ENCODE data around the gene GABRB2.

GABRB2 gene

GRCh38 chr5:161471211-161471950 lies 75.1 kb downstream of the GABRB2 start:
- DNase-seq = no peak

GRCh38 chr5:161467703-161468102 lies 78.8 kb downstream of the GABRB2 start:
- no peak for DNase-seq

GRCh38 chr5:161460741-161461140 lies 85.8 kb downstream of the GABRB2 start:
- DNase-seq = no peak

GRCh38 chr5:161446655-161447054 lies 99.9 kb downstream of the GABRB2 start:
- no peak for DNase-seq

GRCh38 chr5:161442471-161442870 lies 104.1 kb downstream of the GABRB2 start:
- no peak for DNase-seq

- no peak for DNase-seq
Observed at GRCh38 chr5:161432798-161433197, 113.7 kb downstream of the GABRB2 start.

GRCh38 chr5:161431963-161432362 lies 114.6 kb downstream of the GABRB2 start:
- no peak for DNase-seq

GRCh38 chr5:161421067-161421466 lies 125.5 kb downstream of the GABRB2 start:
- DNase-seq = no peak

- no peak for DNase-seq
Observed at GRCh38 chr5:161420521-161420920, 126.0 kb downstream of the GABRB2 start.

GRCh38 chr5:161414896-161415295 lies 131.6 kb downstream of the GABRB2 start:
- no peak for DNase-seq

GRCh38 chr5:161414037-161414436 lies 132.5 kb downstream of the GABRB2 start:
- no peak for DNase-seq

GRCh38 chr5:161412792-161413191 lies 133.7 kb downstream of the GABRB2 start:
- DNase-seq = no peak

GRCh38 chr5:161411156-161411555 lies 135.4 kb downstream of the GABRB2 start:
- DNase-seq = no peak

GRCh38 chr5:161410640-161411039 lies 135.9 kb downstream of the GABRB2 start:
- no peak for DNase-seq

GRCh38 chr5:161409471-161409870 lies 137.1 kb downstream of the GABRB2 start:
- no peak for DNase-seq

GRCh38 chr5:161406880-161407279 lies 139.6 kb downstream of the GABRB2 start:
- DNase-seq = no peak

GRCh38 chr5:161403996-161404395 lies 142.5 kb downstream of the GABRB2 start:
- no peak for DNase-seq

- no peak for DNase-seq
Observed at GRCh38 chr5:161403121-161403520, 143.4 kb downstream of the GABRB2 start.

GRCh38 chr5:161400583-161400982 lies 145.9 kb downstream of the GABRB2 start:
- no peak for DNase-seq

- DNase-seq = no peak
Observed at GRCh38 chr5:161399996-161400562, 146.4 kb downstream of the GABRB2 start.

- no peak for DNase-seq
Observed at GRCh38 chr5:161397448-161397847, 149.1 kb downstream of the GABRB2 start.

- DNase-seq = no peak
Observed at GRCh38 chr5:161396171-161396570, 150.4 kb downstream of the GABRB2 start.

GRCh38 chr5:161391724-161392123 lies 154.8 kb downstream of the GABRB2 start:
- no peak for DNase-seq

GRCh38 chr5:161391016-161391415 lies 155.5 kb downstream of the GABRB2 start:
- DNase-seq = no peak

- no peak for DNase-seq
Observed at GRCh38 chr5:161387121-161387520, 159.4 kb downstream of the GABRB2 start.

Measured in inflammatory macrophage treated with lipopolysaccharide for 1 hour (primary cell).